Activated T-cell treated with anti-CD3 and anti-CD28 coated beads for 1 hour (primary cell): ENCODE data around the gene ARSA.
A peak's percentile ranks its signal among the peaks of the same experiment; 100 is the strongest.

Source experiments
- DNase-seq: peaks from one replicate; pipeline ENCODE4 v3.0.0-alpha.2; 2020; ENCODE audit warnings: low read depth

Gene ARSA

DNA sequence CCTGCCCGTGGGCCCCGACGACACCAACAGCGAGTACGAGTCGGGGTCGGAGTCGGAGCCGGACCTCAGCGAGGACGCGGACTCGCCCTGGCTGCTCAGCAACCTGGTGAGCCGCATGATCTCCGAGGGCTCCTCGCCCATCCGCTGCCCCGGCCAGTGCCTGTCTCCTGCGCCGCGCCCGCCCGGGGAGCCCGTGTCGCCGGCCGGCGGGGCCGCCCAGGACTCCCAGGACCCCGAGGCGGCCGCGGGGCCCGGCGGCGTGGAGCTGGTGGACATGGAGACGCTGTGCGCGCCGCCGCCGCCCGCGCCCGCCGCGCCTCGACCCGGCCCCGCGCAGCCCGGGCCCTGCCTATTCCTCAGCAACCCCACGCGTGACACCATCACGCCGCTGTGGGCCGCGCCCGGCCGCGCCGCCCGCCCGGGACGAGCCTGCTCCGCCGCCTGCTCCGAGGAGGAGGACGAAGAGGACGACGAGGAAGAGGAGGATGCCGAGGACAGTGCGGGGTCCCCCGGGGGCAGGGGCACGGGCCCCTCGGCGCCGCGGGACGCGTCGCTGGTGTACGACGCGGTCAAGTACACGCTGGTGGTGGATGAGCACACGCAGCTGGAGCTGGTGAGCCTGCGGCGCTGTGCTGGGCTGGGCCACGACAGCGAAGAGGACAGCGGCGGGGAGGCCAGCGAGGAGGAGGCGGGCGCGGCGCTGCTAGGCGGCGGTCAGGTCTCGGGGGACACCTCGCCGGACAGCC lies 23.5 kb downstream of the ARSA start:
- DNase-seq: no peak

DNA sequence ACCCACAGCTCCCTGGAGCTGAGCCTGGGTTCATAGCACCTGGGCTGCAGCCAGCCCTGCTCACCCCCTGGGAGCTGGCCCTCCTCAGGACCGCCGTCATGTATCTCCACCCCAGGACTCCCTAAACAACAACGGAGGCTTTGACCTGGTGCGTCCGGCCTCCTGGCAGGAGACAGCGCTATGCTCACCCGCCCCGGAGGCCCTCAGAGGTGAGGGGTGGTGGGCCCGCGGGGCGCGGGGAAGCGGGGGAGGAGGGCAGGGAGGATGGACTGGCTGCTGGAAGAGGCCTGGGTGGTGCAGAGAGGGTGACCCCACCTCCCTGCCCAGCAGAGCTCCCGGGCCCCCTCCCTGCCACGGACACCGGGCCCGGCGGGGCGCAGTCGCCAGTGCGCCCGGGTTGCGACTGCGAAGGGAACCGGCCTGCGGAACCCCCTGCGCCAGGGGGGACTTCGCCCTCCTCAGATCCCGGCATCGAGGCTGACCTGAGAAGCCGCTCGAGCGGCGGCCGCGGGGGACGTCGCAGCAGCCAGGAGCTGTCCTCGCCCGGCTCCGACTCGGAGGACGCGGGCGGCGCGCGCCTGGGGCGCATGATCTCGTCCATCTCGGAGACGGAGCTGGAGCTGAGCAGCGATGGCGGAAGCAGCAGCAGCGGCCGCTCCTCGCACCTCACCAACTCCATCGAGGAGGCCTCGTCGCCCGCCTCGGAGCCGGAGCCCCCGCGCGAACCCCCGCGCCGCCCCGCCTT lies 24.3 kb downstream of the ARSA start:
- DNase-seq: no peak

DNA sequence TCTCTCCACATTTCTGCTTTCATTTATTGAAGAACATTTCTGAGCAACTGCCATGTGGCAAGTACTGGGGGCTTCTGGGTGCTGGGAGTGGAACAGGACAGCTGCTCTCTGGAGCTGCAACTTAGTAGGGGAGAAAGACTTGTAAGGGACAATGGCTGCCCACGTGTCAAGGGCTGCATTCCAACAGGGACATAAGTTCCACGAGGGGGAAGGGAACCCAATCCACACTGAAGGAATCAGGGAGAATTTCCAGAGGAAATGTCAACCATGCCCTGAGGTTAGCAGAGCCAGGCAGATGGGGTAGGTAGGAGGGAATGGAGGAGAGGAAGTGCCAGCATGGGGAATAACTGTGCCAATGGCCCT lies 25.6 kb downstream of the ARSA start:
- no peak for DNase-seq

DNA sequence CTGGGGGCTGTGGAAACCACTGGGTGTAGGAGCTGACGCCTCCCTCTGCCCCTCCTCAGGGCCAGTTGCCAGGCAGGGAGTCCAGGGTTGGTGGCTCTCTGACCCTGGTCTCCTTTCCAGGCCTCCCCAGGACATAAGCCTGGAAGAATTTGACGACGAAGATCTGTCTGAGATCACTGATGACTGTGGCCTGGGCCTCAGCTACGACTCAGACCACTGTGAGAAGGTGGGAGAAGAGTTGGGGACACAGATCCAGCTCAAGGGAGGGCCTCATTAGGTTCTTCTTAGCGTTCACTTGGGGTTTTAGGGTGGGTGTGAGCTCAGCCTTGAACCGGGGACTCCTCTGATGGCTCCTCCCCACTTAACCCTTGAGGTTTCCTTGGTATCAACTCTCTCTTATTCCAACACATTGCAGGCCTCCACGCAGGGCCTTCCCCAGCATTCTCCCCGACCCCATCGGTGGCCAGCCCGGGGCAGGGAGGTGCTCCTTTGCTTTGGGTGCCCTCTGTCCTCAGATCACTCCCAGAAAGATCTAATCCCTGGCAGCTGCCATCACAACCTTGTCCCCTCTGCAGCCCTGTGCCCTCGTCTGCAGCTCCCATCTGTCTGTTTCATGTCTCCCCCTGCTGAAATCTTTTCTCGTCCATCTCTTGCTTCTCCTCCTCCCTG lies 26.1 kb downstream of the ARSA start:
- DNase-seq: no peak

DNA sequence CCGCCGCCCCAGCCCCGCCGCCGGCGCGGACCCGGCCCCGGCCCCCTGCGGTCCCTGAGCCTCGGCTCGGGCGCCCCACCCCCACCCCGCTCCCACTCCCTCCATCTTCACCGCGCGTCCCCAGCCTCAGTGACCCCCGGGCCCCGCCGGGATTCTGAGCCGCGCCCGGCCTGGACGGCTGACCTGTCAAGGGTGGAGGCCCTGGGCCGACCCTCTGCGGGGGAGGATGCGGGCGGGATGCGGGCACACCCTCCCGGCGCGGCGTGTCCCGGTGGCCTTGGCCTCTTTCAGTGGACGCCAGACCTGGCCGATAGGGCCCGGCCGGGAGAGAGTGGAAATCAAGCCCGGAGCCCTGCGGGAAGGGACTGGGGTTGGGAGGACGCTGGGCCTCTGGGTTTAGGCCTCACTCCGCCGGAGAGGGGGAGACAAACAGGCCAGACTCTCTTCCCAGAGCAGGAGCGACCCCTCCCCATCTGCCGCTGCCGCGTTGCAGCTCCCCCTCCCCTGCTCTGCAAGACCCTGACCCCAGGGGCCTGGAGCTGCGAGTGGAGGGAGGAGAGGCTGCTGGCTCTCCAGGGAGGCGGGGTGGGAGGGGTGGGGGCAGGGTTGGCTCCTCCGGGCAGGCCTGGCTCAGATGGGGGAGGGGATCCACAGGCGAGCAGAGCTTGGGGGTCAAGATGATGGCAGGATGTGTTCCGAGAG lies 26.8 kb downstream of the ARSA start:
- no peak for DNase-seq

DNA sequence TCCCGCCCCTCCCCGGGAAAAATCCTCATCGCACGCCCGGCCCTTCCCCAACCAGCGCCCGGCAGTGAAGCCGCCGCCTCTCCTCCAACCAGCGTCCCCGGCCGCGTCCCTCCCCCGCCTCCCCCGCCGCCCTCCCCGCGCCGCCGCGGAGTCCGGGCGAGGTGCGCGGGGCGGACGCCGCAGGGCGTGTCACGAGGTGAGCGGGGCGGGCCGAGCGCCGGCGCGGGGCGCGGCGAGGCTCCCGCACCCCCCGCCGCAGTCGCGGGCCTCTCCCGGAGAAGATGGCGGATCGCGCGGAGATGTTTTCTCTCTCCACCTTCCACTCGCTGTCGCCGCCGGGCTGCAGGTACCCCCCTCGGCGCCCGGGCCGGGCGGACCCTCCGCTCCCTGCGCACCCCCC lies 27.4 kb downstream of the ARSA start, which contains the start of gene MAPK8IP2:
Gene MAPK8IP2, plus strand, starts transcription at position 256 of the 400 bp plus-strand sequence. Its CDS starts 26 bp downstream, at position 282.
- DNase-seq: no peak

DNA sequence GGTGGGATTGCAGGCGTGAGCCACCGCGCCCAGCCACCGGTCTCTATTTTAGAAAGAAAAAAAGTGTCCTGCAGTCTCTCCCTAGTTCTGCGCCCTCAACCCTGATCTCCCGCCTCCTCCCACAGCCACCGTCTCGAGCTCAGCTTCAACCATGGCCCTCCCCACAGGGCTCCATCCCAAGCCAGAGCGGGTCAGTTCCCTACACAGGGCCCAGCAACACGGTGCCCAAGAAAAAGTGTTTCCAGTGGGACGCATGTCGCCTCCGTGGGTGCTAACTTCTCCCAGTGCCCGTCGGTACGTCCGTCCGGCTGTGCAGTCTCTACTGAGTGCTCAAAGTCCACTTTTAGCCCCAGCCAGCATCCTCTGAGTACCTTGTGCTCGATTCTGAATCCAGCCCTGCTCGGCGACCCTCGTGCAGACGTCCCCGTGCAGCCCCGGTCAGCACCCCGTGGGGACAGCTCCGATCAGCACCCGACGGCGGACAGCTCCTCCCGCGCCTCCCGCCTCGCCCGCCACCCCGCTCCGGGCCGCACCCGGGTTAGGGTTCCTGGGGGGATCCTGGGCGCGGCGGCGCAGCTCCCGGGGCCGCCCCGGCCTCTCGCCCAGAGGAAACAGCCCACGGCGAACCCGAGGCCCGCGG lies 28.0 kb downstream of the ARSA start:
- peak; percentile 49 for DNase-seq

DNA sequence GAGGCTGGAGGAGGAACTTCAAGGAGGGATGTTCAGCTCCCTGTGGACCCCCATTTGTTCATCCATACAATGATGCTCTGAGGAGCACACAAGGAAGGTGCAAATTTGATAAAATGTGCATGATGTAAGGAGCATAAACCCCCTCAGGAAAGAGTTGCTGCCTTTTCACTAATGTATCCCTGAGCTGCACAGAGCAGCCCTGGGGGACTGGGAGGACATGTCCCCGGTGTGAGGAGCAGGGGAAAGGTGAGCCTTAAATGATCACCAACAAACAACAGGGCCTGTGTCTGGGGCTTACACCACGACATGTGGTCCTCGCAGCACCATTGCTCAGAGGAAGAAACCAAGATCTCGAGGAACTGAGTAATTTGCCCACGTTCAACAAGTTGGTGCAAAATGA lies 30.9 kb downstream of the ARSA start:
- no peak for DNase-seq

DNA sequence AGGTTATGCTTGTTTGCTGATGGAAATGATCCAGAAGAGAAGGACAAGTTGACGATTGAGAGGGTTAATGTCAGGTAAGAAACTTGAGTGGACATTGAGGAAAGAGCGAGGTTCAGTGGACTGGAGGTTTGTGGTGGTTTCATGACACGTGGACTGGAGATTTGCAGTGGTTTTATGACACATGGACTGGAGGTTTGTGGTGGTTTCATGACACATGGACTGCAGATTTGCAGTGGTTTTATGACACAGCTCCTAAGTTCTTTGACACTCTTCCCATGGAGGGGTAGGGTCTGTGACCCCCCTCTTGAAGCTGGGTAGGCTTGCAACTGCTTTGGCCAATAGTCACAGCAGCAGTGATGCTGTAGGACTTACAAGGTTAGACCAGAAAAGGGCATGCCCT lies 32.8 kb downstream of the ARSA start:
- no peak for DNase-seq

DNA sequence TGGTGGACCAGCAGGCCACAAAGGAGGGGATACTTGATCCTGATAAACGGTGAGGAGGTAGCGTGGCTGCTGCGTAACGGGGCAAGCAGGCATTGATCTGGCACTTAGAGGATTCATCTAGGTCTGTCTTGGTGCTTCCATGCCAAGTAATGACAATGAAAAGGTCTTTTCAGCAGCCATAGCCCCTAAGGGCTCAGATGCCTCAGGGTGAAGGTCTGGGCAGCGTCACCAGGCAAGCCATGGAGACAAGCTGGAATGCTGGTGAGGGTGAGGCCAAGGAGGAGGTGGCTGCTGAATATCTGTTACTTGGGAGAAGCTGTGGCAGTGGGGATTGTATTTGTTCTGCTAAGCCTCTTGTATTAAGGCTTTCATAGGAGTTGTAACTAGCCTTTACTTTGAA lies 40.5 kb downstream of the ARSA start:
- DNase-seq: no peak

DNA sequence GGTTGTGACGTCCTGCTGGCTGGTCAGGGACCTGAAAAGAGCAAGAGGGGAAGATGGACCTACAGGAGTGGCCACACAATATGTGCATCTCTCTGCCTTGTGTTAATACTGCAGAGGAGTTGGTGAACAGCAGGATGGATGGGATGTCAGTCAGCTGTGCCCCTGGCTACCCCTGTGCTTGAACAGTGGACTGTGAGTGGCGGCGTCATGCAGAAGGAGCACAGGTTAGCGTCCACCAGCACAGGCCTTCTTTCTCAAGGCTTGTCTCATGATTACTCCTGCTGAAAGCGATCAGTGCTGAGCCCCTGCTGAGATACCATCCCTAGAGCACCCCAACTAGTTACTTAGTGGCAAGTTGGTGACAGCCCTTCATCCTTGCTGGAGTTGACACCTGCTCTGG lies 41.5 kb downstream of the ARSA start:
- DNase-seq: no peak

DNA sequence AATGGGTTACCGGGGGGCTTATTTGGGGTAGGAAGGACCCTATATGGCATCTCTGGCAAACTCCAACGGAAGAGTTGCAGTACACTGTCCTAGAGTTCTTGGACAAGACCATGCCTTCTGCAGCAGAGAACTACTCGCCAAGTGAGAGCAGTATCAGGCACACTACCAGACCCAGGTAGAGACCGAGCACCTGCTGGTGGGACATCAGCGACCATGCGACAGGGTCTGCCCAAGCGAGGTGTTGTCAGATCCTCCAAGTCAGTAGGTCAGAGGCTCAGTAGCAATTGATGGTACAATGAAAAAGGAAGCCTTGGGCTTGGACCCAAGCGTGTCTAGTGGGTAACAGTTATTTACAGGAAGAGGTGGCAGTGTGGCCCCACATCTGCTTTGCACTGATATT lies 42.2 kb downstream of the ARSA start:
- no peak for DNase-seq

DNA sequence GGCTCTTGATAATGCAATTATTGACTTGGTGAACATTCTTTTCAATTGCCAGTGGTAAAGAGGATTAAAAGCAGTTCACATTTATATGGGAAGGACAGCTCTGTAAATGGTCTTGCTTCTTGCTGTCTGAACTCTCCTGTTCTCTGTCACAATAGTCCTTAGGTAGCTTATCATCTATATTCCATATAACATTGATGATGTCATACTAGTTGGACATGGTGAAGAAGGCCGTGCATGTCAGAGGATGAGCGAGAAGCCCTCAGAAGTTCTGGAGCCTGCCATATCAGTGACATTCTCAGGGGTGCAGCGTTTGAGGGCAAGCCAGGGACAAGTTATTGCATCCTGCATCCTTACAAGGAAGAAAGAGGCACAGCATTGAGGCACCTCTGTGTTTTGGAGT lies 42.7 kb downstream of the ARSA start:
- no peak for DNase-seq

DNA sequence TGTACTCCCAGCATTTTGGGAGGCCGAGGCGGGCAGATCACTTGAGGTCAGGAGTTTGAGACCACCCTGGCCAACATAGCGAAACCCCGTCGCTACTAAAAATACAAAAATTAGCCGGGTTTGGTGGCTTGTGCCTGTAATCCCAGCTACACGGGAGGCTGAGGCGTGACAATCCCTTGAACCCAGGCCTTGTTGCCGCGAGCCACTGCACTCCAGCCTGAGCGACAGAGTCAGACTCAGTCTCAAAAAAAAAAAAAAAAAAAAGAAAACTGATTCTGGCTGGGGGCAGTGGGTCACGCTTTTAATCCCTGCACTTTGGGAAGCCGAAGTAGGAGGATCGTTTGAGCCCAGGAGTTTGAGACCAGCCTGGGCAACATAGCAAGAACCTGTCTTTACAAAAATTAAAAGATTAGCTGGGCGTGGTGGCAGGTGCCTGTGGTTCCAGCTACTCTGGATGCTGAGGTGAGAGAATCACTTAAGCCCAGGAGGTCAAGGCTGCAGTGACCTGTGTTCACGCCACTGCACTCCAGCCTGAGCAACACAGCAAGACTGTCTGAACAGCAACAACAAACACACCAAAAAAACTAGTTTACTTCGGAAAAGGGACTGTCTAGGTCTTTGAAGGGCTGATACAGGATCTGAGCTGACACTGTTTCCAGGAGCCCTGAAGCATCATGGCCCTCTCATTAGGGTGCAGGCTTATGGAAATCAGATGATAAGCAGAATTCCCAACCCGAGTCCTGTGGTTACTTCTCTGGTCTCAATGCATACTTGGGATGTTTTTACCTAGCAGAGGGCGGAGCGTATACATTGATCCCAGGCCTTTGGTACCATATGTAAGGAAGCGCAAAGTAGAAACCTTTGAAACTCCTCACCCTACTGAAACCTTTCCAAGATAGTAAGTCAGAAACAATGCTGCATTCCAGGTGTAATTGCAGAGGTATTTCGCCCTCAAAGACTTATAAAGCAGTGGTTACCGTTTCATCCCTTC lies 43.6 kb downstream of the ARSA start:
- DNase-seq: no peak

DNA sequence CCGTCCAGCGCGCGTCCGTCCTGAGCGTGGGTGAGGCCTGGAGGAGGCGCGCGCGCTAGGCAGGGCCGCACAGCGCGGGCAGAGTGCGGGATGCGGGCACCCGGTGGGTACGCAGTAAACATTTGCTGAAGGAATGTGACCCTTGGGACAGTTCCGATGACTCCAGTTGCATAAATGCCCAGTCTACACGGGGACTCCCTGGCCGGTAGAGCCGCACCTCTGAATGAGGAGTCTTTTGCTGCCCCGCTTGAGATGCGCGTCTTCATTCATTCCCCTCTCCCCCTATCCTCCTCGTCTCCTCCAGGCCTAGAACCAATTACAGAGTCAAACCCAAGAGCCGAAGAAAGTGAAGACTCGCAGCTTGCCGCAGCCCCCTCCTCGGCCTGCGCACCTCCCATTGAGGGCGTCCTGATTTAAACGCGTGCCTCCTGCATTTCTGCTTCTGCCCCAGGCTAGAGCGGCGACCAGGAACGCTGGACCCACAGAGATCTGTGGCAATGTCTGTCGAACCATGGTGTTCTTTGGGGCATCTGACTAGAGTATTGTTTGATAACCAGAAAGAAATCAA lies 44.6 kb downstream of the ARSA start:
- DNase-seq: no peak

DNA sequence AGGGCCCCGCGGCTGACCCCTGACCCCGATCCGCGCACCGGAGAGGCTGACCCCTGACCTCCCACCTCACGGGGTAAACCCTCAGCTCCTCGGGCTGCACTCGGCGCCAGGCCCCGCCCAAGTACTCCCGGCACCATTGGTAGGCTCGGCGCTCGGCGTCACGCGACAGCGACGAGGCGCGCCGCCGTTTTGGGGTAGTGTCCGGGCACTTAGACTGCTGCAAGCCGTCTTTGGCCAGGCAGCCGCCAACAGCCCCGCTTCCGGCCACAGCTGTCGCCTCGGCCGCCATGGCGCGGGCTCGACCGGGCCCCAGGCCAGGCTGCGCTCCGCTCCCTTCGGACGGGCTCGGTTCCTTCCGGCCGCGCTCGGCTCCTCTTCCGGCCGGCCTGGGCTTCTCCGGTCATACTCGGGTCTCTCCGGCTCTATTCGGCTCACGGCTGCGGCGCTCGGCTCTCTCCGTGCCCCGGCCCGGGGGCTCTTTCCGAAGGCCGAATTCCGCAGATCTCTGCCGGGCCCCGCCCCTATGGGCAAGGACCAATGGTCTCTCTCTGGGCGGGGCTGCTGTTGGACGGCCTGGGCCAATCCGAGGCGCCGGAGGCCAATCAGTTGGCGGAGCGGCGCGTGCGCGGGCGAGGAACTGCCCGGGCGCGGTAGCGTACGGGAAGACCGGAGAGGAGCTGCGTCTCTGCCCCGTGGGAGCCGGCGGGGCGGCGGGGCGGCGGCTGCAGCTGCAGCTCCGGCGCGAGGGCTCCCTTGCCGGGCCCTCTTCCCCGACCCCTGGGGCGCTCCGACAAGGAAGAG lies 45.3 kb downstream of the ARSA start, which contains the start of gene CHKB:
Gene CHKB, minus strand, starts transcription at position 357 of the 801 bp plus-strand sequence. Its CDS starts 68 bp downstream, at position 289.
- peak; percentile 97 for DNase-seq

DNA sequence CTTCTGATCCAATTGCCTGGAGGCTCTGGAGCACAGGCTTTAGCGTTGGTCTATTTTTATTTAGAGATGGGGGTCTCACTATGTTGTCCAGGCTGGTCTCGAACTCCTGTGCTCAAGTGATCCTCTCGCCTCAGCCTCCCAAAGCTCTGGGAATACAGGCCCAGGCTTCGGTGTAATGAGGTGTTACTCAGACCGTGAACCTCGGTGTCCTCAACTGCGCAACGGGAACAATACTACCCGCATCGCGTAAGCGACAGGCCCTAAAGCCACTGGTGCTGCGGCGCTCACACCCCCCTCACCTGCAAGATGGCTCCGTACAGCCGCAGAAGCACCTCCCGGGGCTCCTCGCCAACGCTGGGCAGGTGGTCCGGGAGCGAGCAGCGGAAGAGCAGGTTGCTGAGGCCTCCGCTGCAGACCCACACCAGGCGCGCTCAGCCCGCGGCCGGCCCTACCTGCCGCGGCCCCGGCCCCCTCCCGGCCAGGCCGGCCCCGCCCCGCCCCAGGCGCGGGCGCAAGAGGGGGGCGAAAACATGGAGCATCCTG lies 45.9 kb downstream of the ARSA start:
- peak; percentile 22 for DNase-seq

DNA sequence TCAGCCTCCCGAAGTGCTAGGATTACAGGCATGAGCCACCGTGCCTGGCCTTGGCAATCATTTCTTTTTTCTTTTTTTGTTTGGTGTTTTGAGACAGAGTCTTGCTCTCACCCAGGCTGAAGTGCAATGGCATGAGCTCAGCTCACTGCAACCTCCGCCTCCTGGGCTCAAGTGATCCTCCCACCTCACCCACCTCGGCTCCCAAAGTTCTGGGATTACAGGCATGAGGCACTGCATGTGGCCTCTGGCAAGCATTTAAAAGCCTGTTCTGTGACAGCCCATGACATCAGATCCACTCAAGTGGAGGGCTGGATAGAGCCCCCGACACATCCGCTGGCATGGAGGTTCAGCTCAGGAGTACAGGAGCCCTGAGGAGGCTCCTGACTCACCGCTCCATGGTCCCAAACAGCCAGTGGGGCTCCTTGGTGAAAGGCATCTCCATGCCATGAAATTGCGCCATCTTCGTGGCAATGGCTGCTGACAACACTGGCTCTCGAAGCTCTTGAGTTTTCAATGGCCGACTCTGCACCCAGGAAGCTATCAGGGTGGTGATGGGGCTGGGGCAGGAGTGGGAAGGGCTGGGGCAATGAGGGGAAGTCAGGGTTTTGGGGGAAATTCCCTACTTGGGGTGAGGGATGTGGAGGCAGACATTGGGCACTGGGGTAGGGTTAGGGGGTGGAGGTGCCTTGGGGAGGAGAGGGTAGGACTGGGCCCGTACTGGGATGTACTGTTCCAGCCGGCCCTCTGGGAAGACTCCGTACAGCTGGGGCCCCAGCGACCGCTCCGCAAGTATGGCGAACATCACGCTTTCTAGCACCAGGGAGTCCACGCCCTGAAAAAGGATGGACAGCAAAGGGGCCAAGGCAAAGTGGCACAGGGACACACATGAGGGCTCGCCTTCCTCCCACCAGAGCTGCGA lies 46.7 kb downstream of the ARSA start:
- no peak for DNase-seq
